T-cell (primary cell): ENCODE measurements around the gene ACTRT2. TPM values are rescaled to one million over a fixed set of nuclear protein-coding genes. Genes with fewer than 3 reads are reported as not detected.
A peak's percentile ranks its signal among the peaks of the same experiment; 100 is the strongest.

ENCODE experiments used
- ATAC-seq, 4 experiments: fragments of 200-7000 bp in 3 of 4; fragments of 150-1000 bp in 1 of 4; cut with Tn5 transposase; replicated peaks in 1 of 4; 1 replicate in 3 of 4; 2 replicates in 1 of 4; pipeline ENCODE4 v1.10.0; 2021; ENCODE audit warnings: moderate library complexity in 3 of 4, mild to moderate bottlenecking in 2 of 4, moderate number of reproducible peaks in 1 of 4
- CTCF ChIA-PET, 2 donors: fragments of 300-600 bp; sonication (Branson Sonifier 250); formaldehyde crosslinking; loops; one replicate each; lab custom pipeline; 2022; ENCODE audit warnings: antibody characterized with exemption in 2 of 2; lab: Charles Lee
- POLR2A ChIA-PET, 2 donors: fragments of 300-600 bp; sonication (Branson Sonifier 250); formaldehyde crosslinking; loops; one replicate each; lab custom pipeline; 2022; ENCODE audit warnings: antibody characterized with exemption in 2 of 2; lab: Charles Lee
- DNase-seq, 35 experiments: peaks; one replicate each; pipeline versions ENCODE4 v3.0.0 to v3.0.0-alpha.2; 2013 to 2023
- H3K27ac ChIP-seq: one replicate; pipeline ENCODE4 v1.5.1; 2013; ENCODE audit warnings: low read length
- H3K27me3 ChIP-seq, 2 experiments: replicated peaks in 1 of 2; 1 replicate in 1 of 2; 2 replicates in 1 of 2; pipeline versions ENCODE4 v1.6.1 to v1.7.0; 2013; ENCODE audit warnings: low read length in 1 of 2, mixed read lengths in 1 of 2; ENCODE audit not compliant: control insufficient read depth in 2 of 2, insufficient read depth in 2 of 2; ENCODE audit errors: extremely low read depth in 1 of 2
- H3K36me3 ChIP-seq, 2 donors: 1 replicate in 1 of 2; 2 replicates in 1 of 2; pipeline versions ENCODE4 v1.6.1 to v1.7.0; 2013; ENCODE audit warnings: low read length in 1 of 2; ENCODE audit not compliant: control insufficient read depth in 2 of 2, insufficient read depth in 1 of 2; ENCODE audit errors: extremely low read depth in 1 of 2
- H3K4me1 ChIP-seq, 2 experiments: 1 replicate in 1 of 2; 2 replicates in 1 of 2; pipeline versions ENCODE4 v1.6.1 to v1.7.0; 2013; ENCODE audit warnings: low read length in 2 of 2, mixed read lengths in 1 of 2; ENCODE audit not compliant: insufficient read depth in 2 of 2, control insufficient read depth in 1 of 2; ENCODE audit errors: extremely low read depth in 1 of 2
- H3K4me3 ChIP-seq, 2 donors: 1 replicate in 1 of 2; 2 replicates in 1 of 2; pipeline versions ENCODE4 v1.5.1 to v1.7.0; 2013; ENCODE audit warnings: mild to moderate bottlenecking in 2 of 2, low read length in 1 of 2, moderate library complexity in 1 of 2; ENCODE audit not compliant: control insufficient read depth in 1 of 2; ENCODE audit errors: extremely low read depth in 1 of 2
- H3K9me3 ChIP-seq: 2 replicates; pipeline ENCODE4 v1.7.0; 2013
- H3K27ac Mint-ChIP-seq, 2 donors: one replicate each; pipeline ENCODE4 v1.8.0; 2020 to 2021; ENCODE audit warnings: mild to moderate bottlenecking in 2 of 2, mixed read lengths in 2 of 2
- H3K27me3 Mint-ChIP-seq, 2 donors: one replicate each; pipeline ENCODE4 v1.8.0; 2021 to 2022; ENCODE audit warnings: mixed read lengths in 2 of 2
- H3K36me3 Mint-ChIP-seq: one replicate; pipeline ENCODE4 v1.8.0; 2021; ENCODE audit warnings: mixed read lengths
- H3K4me1 Mint-ChIP-seq, 3 donors: one replicate each; pipeline ENCODE4 v1.8.0; 2020 to 2022; ENCODE audit warnings: mixed read lengths in 3 of 3, mild to moderate bottlenecking in 1 of 3
- H3K4me3 Mint-ChIP-seq, 3 donors: one replicate each; pipeline ENCODE4 v1.8.0; 2020 to 2022; ENCODE audit warnings: mild to moderate bottlenecking in 3 of 3, mixed read lengths in 3 of 3, moderate library complexity in 3 of 3
- H3K9me3 Mint-ChIP-seq, 3 donors: one replicate each; pipeline ENCODE4 v1.8.0; 2020 to 2022; ENCODE audit warnings: mixed read lengths in 3 of 3
- WGBS: methylation state at CpG from one replicate; pipeline ENCODE4 v1.1.5; 2013; ENCODE audit warnings: missing lambda C conversion rate; ENCODE audit not compliant: insufficient coverage; 5-methylcytosine and 5-hydroxymethylcytosine counted together
- total RNA-seq, 35 experiments: library from RNA in 6 of 35; stranded (reverse) in 6 of 35; fragments of 120-200 nt in 1 of 35; gene quantifications; one replicate each; pipeline versions ENCODE4 v1.2.1 to v1.2.4 and lab custom pipeline; 2013 to 2026

Gene ACTRT2
- total RNA-seq, 5 donors from 2014 or later (not counting 1 experiment from before 2014, with no cell fraction given), result not detected

GRCh38 chr1:3029991-3030662, 8.9 kb downstream of the ACTRT2 start:
- Mint-ChIP-seq H3K4me1 (peaks cover 21 to 25% (median 25%) of the 10 kb centered on the region in 3 donors), H3K27me3 (peaks cover 0 to 4% of the 10 kb centered on the region in 2 donors), H3K4me3 (no peak overlapping the region), H3K27ac (no peak overlapping the region), H3K36me3 (no peaks in the 10 kb centered on the region), H3K9me3 (no peaks in the 10 kb centered on the region)
- Histone ChIP-seq H3K9me3 (no peaks in the 10 kb centered on the region), H3K27me3 (peaks cover 0 to 55% of the 10 kb centered on the region in 2 experiments), H3K4me3 (no peak overlapping the region), H3K36me3 (no peaks in the 10 kb centered on the region), H3K4me1 (peaks cover 16 to 34% of the 10 kb centered on the region in 2 experiments), H3K27ac (no peak overlapping the region)
- POLR2A ChIA-PET, result no interaction called here
- DNase-seq (peak in 1 of 35 experiments; percentile 3), ATAC-seq (no peak)
- CTCF ChIA-PET, result no interaction called here
- WGBS, result 90% methylated on average over 31 of the region's 32 CpGs

GRCh38 chr1:3030663-3031381, 9.6 kb downstream of the ACTRT2 start:
- no peaks in the 10 kb centered on the region for H3K36me3 ChIP-seq
- H3K4me1 ChIP-seq, result peaks cover 16 to 34% of the 10 kb centered on the region in 2 experiments
- H3K4me1 Mint-ChIP-seq, result peaks cover 21 to 31% (median 25%) of the 10 kb centered on the region in 3 donors
- DNase-seq, result peak in 1 of 35 experiments; percentile 3
- peaks cover 0 to 4% of the 10 kb centered on the region in 2 donors for H3K27me3 Mint-ChIP-seq
- ChIA-PET CTCF (no interaction called here), POLR2A (no interaction called here)
- H3K9me3 Mint-ChIP-seq, result no peaks in the 10 kb centered on the region
- WGBS, result 86% methylated on average over 17 of the region's 22 CpGs
- no peaks in the 10 kb centered on the region for H3K36me3 Mint-ChIP-seq
- H3K27ac Mint-ChIP-seq, result no peak overlapping the region
- no peaks in the 10 kb centered on the region for H3K9me3 ChIP-seq
- no peak for ATAC-seq
- peaks cover 0 to 58% of the 10 kb centered on the region in 2 experiments for H3K27me3 ChIP-seq
- H3K4me3 ChIP-seq, result no peak overlapping the region
- no peak overlapping the region for H3K4me3 Mint-ChIP-seq
- no peak overlapping the region for H3K27ac ChIP-seq

- CTCF ChIA-PET, result no interaction called here
- WGBS, result 83% methylated on average over 29 of the region's 35 CpGs
- POLR2A ChIA-PET, result no interaction called here
- H3K4me1 Mint-ChIP-seq, result peaks cover 21 to 33% (median 25%) of the 10 kb centered on the region in 3 donors
- peak in 1 of 35 experiments; percentile 3 for DNase-seq
- H3K9me3 ChIP-seq, result no peaks in the 10 kb centered on the region
- no peaks in the 10 kb centered on the region for H3K36me3 Mint-ChIP-seq
- H3K4me1 ChIP-seq, result peaks cover 16 to 34% of the 10 kb centered on the region in 2 experiments
- ATAC-seq, result no peak
- H3K36me3 ChIP-seq, result no peaks in the 10 kb centered on the region
- no peak overlapping the region for H3K27ac ChIP-seq
- H3K27me3 Mint-ChIP-seq, result peaks cover 0 to 4% of the 10 kb centered on the region in 2 donors
- H3K4me3 Mint-ChIP-seq, result peak overlapping the region in 1 of 3 donors; percentile 59
- H3K9me3 Mint-ChIP-seq, result no peaks in the 10 kb centered on the region
- no peak overlapping the region for H3K27ac Mint-ChIP-seq
- H3K27me3 ChIP-seq, result peaks cover 0 to 59% of the 10 kb centered on the region in 2 experiments
- H3K4me3 ChIP-seq, result no peak overlapping the region
Measured at GRCh38 chr1:3031401-3032221, 10.3 kb downstream of the ACTRT2 start.

- POLR2A ChIA-PET, result no interaction called here
Measured at GRCh38 chr1:3032371-3033039, 11.2 kb downstream of the ACTRT2 start.

GRCh38 chr1:3033040-3033789, 11.9 kb downstream of the ACTRT2 start:
- Mint-ChIP-seq H3K36me3 (no peaks in the 10 kb centered on the region), H3K27ac (peak overlapping the region; percentile 55 to 81), H3K9me3 (no peaks in the 10 kb centered on the region), H3K4me3 (peak overlapping the region in 1 of 3 donors; percentile 59), H3K4me1 (peaks cover 21 to 33% (median 25%) of the 10 kb centered on the region in 3 donors), H3K27me3 (peaks cover 0 to 5% of the 10 kb centered on the region in 2 donors)
- ATAC-seq (peak; percentile 83 to 93 (median 89)), DNase-seq (peak; percentile 9 to 78 (median 52))
- 32% methylated on average over 9 of the region's 25 CpGs for WGBS
- CTCF ChIA-PET, result no interaction called here
- H3K4me3 ChIP-seq, result peak overlapping the region in 1 of 2 donors; percentile 38
- peaks cover 16 to 35% of the 10 kb centered on the region in 2 experiments for H3K4me1 ChIP-seq
- no peaks in the 10 kb centered on the region for H3K9me3 ChIP-seq
- no peak overlapping the region for H3K27ac ChIP-seq
- POLR2A ChIA-PET, result no interaction called here
- peaks cover 0 to 52% of the 10 kb centered on the region in 2 experiments for H3K27me3 ChIP-seq
- no peaks in the 10 kb centered on the region for H3K36me3 ChIP-seq

More at GRCh38 chr1:3032371-3033039, 11.2 kb downstream of the ACTRT2 start:
- H3K36me3 ChIP-seq, result no peaks in the 10 kb centered on the region
- peaks cover 16 to 34% of the 10 kb centered on the region in 2 experiments for H3K4me1 ChIP-seq
- WGBS, result 78% methylated on average over 17 of the region's 21 CpGs
- DNase-seq, result peak in 1 of 35 experiments; percentile 1
- no peak overlapping the region for H3K27ac ChIP-seq
- ATAC-seq, result peak in 2 of 4 experiments; percentile 4 to 8
- H3K27ac Mint-ChIP-seq, result peak overlapping the region; percentile 22 to 49
- H3K9me3 ChIP-seq, result no peaks in the 10 kb centered on the region
- CTCF ChIA-PET, result no interaction called here
- H3K4me1 Mint-ChIP-seq, result peaks cover 21 to 33% (median 25%) of the 10 kb centered on the region in 3 donors
- no peaks in the 10 kb centered on the region for H3K36me3 Mint-ChIP-seq
- no peaks in the 10 kb centered on the region for H3K9me3 Mint-ChIP-seq
- peak overlapping the region in 1 of 3 donors; percentile 59 for H3K4me3 Mint-ChIP-seq
- H3K27me3 Mint-ChIP-seq, result peaks cover 0 to 4% of the 10 kb centered on the region in 2 donors
- H3K4me3 ChIP-seq, result peak overlapping the region in 1 of 2 donors; percentile 38
- H3K27me3 ChIP-seq, result peaks cover 0 to 52% of the 10 kb centered on the region in 2 experiments
